ENCODE data around the gene SLC12A7. TPM values are rescaled to one million over a fixed set of nuclear protein-coding genes. Genes with fewer than 3 reads are reported as not detected.

Gene SLC12A7
- total RNA-seq, 4 donors from 2014 or later = 26.1 to 41.6 (median 29.1) TPM

DNA sequence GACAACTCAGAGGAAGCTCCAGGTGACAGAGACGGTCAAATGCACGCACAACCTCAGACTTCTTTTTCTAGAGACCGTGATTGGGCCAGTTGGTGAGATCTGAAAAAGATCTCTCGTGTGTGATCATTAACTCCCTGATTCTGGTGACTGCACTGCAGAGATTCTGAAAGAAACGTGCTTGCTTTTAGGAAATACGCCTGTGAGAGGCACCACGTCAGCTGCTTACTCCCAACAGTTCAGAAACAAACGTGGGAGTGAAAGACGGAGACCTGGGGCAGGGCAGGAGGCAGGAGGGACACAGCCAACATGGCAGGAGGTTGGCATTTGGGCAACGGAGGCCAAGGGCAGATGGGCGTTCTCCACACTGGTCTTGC lies 15.9 kb downstream of the SLC12A7 start:
- H3K27me3 ChIP-seq = no peaks in the 10 kb centered on the region
- peaks cover 7 to 15% of the 10 kb centered on the region in 2 donors for H3K4me1 ChIP-seq
- intact Hi-C loops (cut with DNase I) = no loop called here
- TF ChIP-seq POLR2A (IDR thresholded peaks at IDR 0.05) = no peak
- TF ChIP-seq, protein P1, sequence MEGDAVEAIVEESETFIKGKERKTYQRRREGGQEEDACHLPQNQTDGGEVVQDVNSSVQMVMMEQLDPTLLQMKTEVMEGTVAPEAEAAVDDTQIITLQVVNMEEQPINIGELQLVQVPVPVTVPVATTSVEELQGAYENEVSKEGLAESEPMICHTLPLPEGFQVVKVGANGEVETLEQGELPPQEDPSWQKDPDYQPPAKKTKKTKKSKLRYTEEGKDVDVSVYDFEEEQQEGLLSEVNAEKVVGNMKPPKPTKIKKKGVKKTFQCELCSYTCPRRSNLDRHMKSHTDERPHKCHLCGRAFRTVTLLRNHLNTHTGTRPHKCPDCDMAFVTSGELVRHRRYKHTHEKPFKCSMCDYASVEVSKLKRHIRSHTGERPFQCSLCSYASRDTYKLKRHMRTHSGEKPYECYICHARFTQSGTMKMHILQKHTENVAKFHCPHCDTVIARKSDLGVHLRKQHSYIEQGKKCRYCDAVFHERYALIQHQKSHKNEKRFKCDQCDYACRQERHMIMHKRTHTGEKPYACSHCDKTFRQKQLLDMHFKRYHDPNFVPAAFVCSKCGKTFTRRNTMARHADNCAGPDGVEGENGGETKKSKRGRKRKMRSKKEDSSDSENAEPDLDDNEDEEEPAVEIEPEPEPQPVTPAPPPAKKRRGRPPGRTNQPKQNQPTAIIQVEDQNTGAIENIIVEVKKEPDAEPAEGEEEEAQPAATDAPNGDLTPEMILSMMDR (IDR thresholded peaks at IDR 0.05) = no peak
- peaks cover 0 to 12% of the 10 kb centered on the region in 2 donors for H3K36me3 ChIP-seq
- DNase-seq = no peak
- 90 to 93% methylated on average over 11 of the region's 11 CpGs for WGBS, 2 donors
- H3K4me3 ChIP-seq (replicated peaks in 1 of 3) = no peak overlapping the region
- H3K9me3 ChIP-seq = no peaks in the 10 kb centered on the region
- H3K27ac ChIP-seq = no peak overlapping the region

DNA sequence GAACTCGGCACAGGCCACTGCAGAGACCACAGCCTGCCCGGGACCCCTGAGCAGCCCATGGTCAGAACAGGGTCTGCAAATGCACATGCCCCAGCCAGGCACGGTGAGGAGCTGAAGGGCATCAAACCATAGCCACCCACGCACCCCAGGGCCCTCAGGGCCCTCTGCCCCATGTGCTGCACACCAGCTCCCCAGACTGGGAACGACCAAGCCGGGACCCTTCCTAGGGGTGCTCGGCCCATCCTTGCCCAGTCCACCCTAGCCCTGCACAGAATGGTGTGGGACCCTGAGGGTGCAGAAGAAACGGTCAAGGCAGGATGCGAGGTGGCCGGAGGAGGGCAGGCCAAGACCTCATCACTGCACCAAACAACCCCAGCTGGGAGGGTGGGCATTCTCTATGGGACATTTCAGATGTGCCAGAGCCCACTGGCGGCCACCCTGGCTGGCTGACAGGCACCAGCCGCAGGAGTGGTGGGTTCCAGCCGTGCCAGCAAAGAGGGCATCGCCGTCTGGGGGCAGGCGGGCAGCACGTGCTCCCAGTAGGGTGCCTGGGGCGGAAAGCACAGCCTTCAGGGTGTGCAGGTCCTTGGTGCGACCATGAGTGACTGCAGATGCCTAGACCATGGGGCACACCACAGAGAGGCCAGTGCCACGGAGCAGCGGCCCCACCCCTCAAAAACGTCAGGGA lies 16.4 kb downstream of the SLC12A7 start:
- TF ChIP-seq, protein P1 (IDR thresholded peaks at IDR 0.05) = no peak
- TF ChIP-seq POLR2A (IDR thresholded peaks at IDR 0.05) = no peak
- no peak for DNase-seq
- intact Hi-C loops (cut with DNase I) = no loop called here
- WGBS, 2 donors = 96 to 100% methylated on average over 3 to 8 of the region's 22 CpGs
- Histone ChIP-seq H3K27me3 (no peaks in the 10 kb centered on the region), H3K9me3 (no peaks in the 10 kb centered on the region), H3K27ac (no peak overlapping the region), H3K4me3 (replicated peaks in 1 of 3) (no peak overlapping the region), H3K4me1 (peaks cover 7 to 15% of the 10 kb centered on the region in 2 donors), H3K36me3 (peaks cover 0 to 12% of the 10 kb centered on the region in 2 donors)

DNA sequence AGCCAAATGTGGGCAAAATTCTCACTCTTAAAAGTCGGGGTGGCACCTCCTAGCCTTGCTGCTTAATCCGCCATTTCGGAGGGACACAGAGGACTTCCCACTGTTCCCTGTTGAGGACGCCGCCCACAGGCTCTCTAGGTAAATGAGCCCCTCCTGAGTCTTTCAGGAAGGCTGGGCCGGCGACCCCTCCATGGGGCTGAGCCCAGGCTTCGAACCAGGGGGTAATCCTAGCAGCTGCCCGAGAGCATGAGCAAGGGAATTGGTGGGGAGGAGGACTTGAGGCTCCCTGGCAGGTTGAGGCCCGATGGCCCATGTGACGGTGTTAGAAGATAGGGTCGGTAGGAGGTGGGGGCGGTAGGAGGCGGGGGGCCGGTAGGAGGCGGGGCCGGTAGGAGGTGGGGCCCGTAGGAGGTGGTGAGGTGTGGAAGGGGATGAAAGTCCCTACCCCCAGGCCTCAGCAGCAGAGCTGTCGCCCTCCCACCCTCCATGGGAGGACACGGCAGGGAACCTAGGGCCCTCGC lies 17.1 kb downstream of the SLC12A7 start:
- 82 to 90% methylated on average over 19 to 21 of the region's 21 CpGs for WGBS, 2 donors
- H3K27me3 ChIP-seq = no peaks in the 10 kb centered on the region
- H3K36me3 ChIP-seq = peaks cover 0 to 12% of the 10 kb centered on the region in 2 donors
- no peaks in the 10 kb centered on the region for H3K9me3 ChIP-seq
- intact Hi-C loops (cut with DNase I) = no loop called here
- H3K4me1 ChIP-seq = peaks cover 7 to 15% of the 10 kb centered on the region in 2 donors
- TF ChIP-seq, protein P1 (IDR thresholded peaks at IDR 0.05) = no peak
- no peak for TF ChIP-seq POLR2A (IDR thresholded peaks at IDR 0.05)
- no peak for DNase-seq
- no peak overlapping the region for H3K4me3 ChIP-seq (replicated peaks in 1 of 3)
- no peak overlapping the region for H3K27ac ChIP-seq

DNA sequence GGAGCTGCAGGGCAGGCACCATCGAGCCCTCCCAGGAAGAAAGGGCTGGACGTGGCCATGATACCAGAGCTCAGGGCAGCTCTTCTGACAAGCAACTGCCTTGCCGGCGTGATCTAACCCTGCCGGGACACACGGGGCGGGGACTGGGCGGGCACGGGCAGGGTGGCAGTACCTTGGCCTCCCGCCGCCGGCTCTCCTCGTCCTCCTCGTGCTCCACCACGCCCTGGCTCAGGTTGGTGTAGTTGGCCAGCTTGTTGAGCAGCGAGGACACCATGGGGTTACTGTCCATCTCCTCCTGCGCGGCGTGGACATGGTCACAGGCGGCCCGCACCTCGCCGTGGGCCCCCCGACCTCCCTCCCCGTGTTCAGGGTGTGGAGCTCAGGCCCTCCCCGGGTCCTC lies 18.5 kb downstream of the SLC12A7 start:
- no peak for DNase-seq
- intact Hi-C loops (cut with DNase I) = no loop called here
- H3K4me3 ChIP-seq (replicated peaks in 1 of 3) = no peak overlapping the region
- peaks cover 0 to 3% of the 10 kb centered on the region in 2 donors for H3K4me1 ChIP-seq
- H3K27ac ChIP-seq = no peak overlapping the region
- WGBS, 2 donors = 86 to 87% methylated on average over 13 to 15 of the region's 26 CpGs
- H3K9me3 ChIP-seq = no peaks in the 10 kb centered on the region
- TF ChIP-seq, protein P1 (IDR thresholded peaks at IDR 0.05) = no peak
- TF ChIP-seq POLR2A (IDR thresholded peaks at IDR 0.05) = no peak
- no peaks in the 10 kb centered on the region for H3K27me3 ChIP-seq
- peaks cover 6 to 14% of the 10 kb centered on the region in 2 donors for H3K36me3 ChIP-seq

DNA sequence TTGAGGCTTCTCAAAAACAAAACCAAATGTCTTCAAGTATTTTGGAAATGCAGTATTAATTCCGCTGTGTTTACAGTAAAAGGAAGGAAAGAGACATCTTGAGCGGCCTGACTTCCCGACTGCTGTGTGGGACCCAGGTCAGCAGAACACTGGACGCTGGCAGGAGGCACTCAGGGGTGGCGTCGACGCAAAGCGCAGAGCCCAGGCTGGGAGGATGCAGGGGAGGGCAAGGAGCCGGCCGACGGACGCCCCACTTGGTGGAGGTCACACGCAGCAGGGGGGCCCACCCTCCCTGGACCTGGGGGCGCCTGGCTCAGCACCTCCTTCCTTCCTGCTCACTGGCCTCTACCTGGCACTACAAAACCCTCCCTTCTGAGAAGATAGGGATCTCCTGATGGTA lies 19.7 kb downstream of the SLC12A7 start:
- TF ChIP-seq POLR2A (IDR thresholded peaks at IDR 0.05) = no peak
- TF ChIP-seq, protein P1 (IDR thresholded peaks at IDR 0.05) = no peak
- 87 to 95% methylated on average over 14 of the region's 14 CpGs for whole genome bisulfite sequencing, 2 donors
- no peaks in the 10 kb centered on the region for H3K27me3 ChIP-seq
- no peak overlapping the region for H3K27ac ChIP-seq
- no peak overlapping the region for H3K4me3 ChIP-seq (replicated peaks in 1 of 3)
- no peaks in the 10 kb centered on the region for H3K9me3 ChIP-seq
- DNase-seq = no peak
- peaks cover 12 to 23% of the 10 kb centered on the region in 2 donors for H3K36me3 ChIP-seq
- H3K4me1 ChIP-seq = peaks cover 0 to 3% of the 10 kb centered on the region in 2 donors
- intact Hi-C loops (cut with DNase I) = no loop called here

Data from thyroid gland (tissue), 4 donors.